NB4 (cell line): ENCODE data around the gene HSPBP1.

ENCODE experiments used
- DNase-seq: peaks from one replicate; pipeline ENCODE4 v3.0.0; 2010; ENCODE audit warnings: low read depth
- H3K4me3 ChIP-seq: one replicate; pipeline ENCODE4 v1.5.1; 2011; ENCODE audit warnings: mild to moderate bottlenecking, low read depth, low read length, moderate library complexity
- MYC ChIP-seq: IDR thresholded peaks from 2 replicates; pipeline ENCODE4 v1.6.1; 2011; ENCODE audit warnings: low read depth, low read length
- POLR2A ChIP-seq: IDR thresholded peaks from 2 replicates; pipeline ENCODE4 v1.6.1; 2011; ENCODE audit warnings: mild to moderate bottlenecking; ENCODE audit not compliant: insufficient read length; ENCODE audit errors: extremely low read depth
- TF ChIP-seq, protein P1 (sequence below): IDR thresholded peaks from 2 replicates; pipeline ENCODE4 v1.6.1; 2011; ENCODE audit warnings: low read depth, low read length
- TF ChIP-seq, protein P2 (sequence below): IDR thresholded peaks from one replicate; pipeline ENCODE4 v1.5.1; 2012; ENCODE audit warnings: low read depth, low read length

HSPBP1 gene

DNA sequence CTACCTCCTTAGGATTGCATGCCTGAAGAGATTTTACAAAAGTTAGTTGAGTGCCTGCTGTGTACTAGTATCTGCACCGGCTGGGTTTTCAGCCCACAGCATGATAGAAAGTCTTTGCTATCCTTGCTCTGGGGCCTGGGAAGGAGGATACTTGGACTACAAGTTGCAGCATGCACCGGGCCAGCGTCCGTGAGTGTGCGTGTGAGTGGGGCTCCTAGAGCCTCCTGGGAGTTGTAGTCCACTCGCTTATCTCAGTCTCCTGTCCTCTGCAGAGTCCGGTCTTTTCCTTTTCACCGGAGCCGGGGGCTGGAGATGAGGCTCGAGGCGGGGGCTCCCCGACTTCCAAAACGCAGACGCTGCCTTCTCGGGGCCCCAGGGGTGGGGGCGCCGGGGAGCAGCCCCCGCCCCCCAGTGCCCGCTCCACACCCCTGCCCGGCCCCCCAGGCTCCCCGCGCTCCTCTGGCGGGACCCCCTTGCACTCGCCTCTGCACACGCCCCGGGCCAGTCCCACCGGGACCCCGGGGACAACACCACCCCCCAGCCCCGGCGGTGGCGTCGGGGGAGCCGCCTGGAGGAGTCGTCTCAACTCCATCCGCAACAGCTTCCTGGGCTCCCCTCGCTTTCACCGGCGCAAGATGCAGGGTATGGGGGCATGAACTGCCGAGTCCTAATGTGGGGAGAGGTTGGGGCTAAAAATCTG is 24.5 kb upstream of the HSPBP1 start:
- DNase-seq: peak; percentile 71
- no peak overlapping the region for H3K4me3 ChIP-seq
- TF ChIP-seq MYC: no peak; the same call in 1 of the 2 replicates
- TF ChIP-seq, protein P1, sequence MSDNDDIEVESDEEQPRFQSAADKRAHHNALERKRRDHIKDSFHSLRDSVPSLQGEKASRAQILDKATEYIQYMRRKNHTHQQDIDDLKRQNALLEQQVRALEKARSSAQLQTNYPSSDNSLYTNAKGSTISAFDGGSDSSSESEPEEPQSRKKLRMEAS: no peak
- no peak for TF ChIP-seq POLR2A
- TF ChIP-seq, protein P2, sequence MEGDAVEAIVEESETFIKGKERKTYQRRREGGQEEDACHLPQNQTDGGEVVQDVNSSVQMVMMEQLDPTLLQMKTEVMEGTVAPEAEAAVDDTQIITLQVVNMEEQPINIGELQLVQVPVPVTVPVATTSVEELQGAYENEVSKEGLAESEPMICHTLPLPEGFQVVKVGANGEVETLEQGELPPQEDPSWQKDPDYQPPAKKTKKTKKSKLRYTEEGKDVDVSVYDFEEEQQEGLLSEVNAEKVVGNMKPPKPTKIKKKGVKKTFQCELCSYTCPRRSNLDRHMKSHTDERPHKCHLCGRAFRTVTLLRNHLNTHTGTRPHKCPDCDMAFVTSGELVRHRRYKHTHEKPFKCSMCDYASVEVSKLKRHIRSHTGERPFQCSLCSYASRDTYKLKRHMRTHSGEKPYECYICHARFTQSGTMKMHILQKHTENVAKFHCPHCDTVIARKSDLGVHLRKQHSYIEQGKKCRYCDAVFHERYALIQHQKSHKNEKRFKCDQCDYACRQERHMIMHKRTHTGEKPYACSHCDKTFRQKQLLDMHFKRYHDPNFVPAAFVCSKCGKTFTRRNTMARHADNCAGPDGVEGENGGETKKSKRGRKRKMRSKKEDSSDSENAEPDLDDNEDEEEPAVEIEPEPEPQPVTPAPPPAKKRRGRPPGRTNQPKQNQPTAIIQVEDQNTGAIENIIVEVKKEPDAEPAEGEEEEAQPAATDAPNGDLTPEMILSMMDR: no peak

DNA sequence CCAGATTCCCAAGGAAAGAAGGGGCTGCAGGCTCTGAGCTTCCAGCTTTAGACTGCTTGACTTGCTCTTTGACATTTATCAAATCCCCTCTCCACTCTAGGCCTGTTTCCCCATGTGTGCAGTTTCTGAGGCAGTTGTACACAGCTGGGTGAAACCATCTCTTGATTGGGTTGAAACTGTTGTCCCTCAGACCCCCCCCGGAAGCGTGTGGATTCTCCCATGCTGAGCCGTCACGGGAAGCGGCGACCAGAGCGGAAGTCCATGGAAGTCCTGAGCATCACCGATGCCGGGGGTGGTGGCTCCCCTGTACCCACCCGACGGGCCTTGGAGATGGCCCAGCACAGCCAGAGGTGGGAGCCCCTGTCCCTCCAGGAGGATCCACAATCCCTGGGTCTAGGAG is 23.6 kb upstream of the HSPBP1 start:
- H3K4me3 ChIP-seq: no peak overlapping the region
- no peak for TF ChIP-seq POLR2A
- TF ChIP-seq MYC: no peak
- TF ChIP-seq, protein P2: no peak
- TF ChIP-seq, protein P1: no peak
- no peak for DNase-seq

DNA sequence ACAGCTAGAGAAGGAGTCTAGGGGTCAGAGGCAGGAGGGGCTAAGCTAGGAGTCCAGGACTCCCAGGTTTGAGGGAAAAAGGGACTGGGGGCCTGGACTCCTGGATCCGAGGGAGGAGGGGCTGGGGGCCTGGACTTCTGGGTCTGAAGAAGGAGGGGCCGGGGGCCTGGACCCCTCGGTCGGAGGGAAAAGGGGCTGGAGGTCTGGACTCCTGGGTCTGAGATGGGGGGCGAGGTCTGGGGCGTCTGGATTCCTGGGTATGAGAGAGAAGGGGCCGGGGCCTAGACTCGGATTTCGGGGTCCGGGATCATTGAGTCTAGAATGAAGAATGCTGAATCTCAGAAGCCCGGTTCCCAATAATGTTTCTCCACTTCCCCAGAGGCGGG is 22.4 kb upstream of the HSPBP1 start:
- H3K4me3 ChIP-seq: no peak overlapping the region

DNA sequence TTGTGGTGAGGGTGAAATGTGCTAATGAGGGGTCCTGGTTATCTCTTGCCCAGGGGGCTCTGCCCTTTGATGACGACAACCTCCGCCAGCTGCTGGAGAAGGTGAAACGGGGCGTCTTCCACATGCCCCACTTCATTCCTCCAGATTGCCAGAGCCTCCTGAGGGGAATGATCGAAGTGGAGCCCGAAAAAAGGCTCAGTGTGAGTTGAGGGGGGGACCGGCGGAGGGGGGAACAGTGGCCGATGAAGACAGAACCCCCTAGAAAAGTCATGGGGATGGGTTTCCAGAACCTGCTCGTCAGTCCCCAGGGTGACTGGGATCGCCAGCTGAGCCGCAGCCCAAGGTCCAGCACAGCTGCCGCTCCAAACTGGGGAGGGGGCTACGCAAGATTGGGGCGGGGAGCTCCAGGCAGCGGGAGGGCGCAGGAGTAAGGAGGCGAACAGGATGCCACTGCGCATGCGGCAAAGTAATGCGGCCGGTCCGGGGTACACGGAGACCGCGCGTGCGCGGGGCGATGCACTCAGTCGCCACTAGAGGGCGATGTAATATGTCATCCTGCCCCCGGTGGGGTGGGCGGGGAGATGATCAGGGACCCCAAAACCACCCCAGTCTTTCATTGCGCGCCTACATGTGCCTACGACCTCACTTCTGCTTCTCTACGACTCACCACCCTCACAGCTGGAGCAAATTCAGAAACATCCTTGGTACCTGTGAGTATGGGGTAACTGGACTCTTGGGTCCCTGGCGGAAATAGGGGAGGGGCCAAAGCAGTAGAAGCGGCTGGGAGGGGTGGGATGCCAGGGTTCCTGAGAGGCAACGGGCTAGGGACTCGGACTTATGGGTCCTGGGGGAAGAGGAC is 21.8 kb upstream of the HSPBP1 start:
- H3K4me3 ChIP-seq: no peak overlapping the region
- TF ChIP-seq, protein P2: peak; percentile 63
- no peak for TF ChIP-seq MYC
- TF ChIP-seq, protein P1: peak; percentile 23; the same call in 1 of the 2 replicates
- no peak for TF ChIP-seq POLR2A
- DNase-seq: peak; percentile 71

More for the DNA sequence above, 22.4 kb upstream of the HSPBP1 start:
- TF ChIP-seq, protein P2: no peak
- no peak for TF ChIP-seq POLR2A
- TF ChIP-seq, protein P1: no peak
- no peak for TF ChIP-seq MYC
- DNase-seq: no peak

DNA sequence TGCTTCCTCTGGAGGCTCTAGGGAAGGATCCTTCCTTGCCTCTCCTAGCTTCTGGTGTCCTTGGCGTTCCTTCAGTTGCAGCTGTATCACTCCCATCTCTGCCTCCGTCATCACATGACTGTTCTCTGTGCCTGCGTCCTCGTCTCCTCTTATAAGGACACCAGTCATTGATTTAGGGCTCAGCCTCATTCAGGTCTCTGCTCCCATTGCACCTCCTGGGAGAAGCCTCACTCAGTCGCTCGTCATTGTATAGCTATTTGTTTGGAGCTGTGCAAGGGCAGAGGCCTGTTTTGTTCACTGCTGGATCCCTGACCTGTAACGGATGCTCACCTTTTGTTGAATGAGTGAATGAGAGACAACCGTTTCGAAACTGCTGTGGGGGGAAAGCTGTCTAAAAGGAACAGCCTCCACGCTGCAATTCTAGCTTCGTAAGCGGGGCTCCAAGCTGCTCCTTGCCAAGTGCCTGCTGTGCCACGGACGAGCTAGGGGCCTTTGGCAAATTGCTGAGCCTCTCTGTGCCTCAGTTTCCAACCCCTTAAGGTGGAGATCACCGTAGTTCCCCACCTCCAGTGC is 21.1 kb upstream of the HSPBP1 start:
- no peak overlapping the region for H3K4me3 ChIP-seq
- no peak for TF ChIP-seq MYC
- TF ChIP-seq, protein P2: no peak
- TF ChIP-seq, protein P1: no peak
- TF ChIP-seq POLR2A: no peak
- DNase-seq: no peak
